KBM-7 (cell line): ENCODE measurements around the gene SGPP1.
"Not testable (repeated sequence)": the region's sequence is repeated elsewhere in the genome, so short reads cannot be mapped to it uniquely, and the experiment has no call there.

Experiments used
- DNase-seq: peaks from one replicate; pipeline ENCODE4 v3.0.0-alpha.2; 2015
- in situ Hi-C: fragments of 300-500 bp; cut with MboI; formaldehyde crosslinking; loops from 2 replicates; pipeline ENCODE4 v1.14.3; 2020; ENCODE audit warnings: low sequenced_read_pairs, low pct_unique_long_range_greater_than_20kb, mixed read lengths

The SGPP1 gene

GRCh38 chr14:63650256-63650952 lies 77.5 kb downstream of the SGPP1 start:
- in situ Hi-C loops, result no loop called here

GRCh38 chr14:63647696-63648410 lies 80.0 kb downstream of the SGPP1 start:
- in situ Hi-C loops, result no loop called here
- DNase-seq, result no peak

More at GRCh38 chr14:63650256-63650952, 77.5 kb downstream of the SGPP1 start:
- no peak for DNase-seq

- in situ Hi-C loops, result no loop called here
- DNase-seq, result no peak
Measured at GRCh38 chr14:63644741-63645140, 83.1 kb downstream of the SGPP1 start.

- in situ Hi-C loops, result no loop called here
- DNase-seq, result no peak
Measured at GRCh38 chr14:63642656-63643382, 85.0 kb downstream of the SGPP1 start.

GRCh38 chr14:63642229-63642611 lies 85.6 kb downstream of the SGPP1 start:
- peak; percentile 96 for DNase-seq
- in situ Hi-C loops, result no loop called here

GRCh38 chr14:63641473-63642228 lies 86.2 kb downstream of the SGPP1 start, which contains the start of gene WDR89:
Gene WDR89 (minus strand): TSS chr14:63641871. CDS start chr14:63599942, 41,929 bp downstream.
- peak; percentile 100 for DNase-seq
- in situ Hi-C loops, result no loop called here

GRCh38 chr14:63638493-63638892 lies 89.4 kb downstream of the SGPP1 start:
- in situ Hi-C loops, result no loop called here
- no peak for DNase-seq

- DNase-seq, in situ Hi-C loops: not testable (repeated sequence)
Measured at GRCh38 chr14:63636094-63636635, 91.7 kb downstream of the SGPP1 start.
